GM23338 (cell line): Measurements from ENCODE around the gene SDHAF1. TPM values are rescaled to one million over a fixed set of nuclear protein-coding genes. Genes with fewer than 3 reads are reported as not detected.

ENCODE experiments used
- ATAC-seq: fragments of 200-7000 bp; cut with Tn5 transposase; 3 replicates; pipeline ENCODE4 v1.9.1; 2020
- DNase-seq: peaks from one replicate; pipeline ENCODE4 v3.0.0-alpha.2; 2015; ENCODE audit warnings: low spot score
- H2AFZ ChIP-seq: fragments of 200-600 bp; sonication (generic); 2 replicates; pipeline ENCODE4 v1.8.0; 2016; ENCODE audit warnings: antibody characterized with exemption, mild to moderate bottlenecking, moderate library complexity
- H3F3A ChIP-seq: fragments of 200-600 bp; sonication (generic); replicated peaks from 2 replicates; pipeline ENCODE4 v1.8.0; 2017; ENCODE audit warnings: antibody characterized with exemption, mixed run types, low read depth
- H3K27ac ChIP-seq: fragments of 200-600 bp; sonication (generic); 2 replicates; pipeline ENCODE4 v1.6.1; 2016; ENCODE audit warnings: low read depth
- H3K27me3 ChIP-seq: fragments of 200-600 bp; sonication (generic); 2 replicates; pipeline ENCODE4 v1.8.0; 2016; ENCODE audit warnings: mild to moderate bottlenecking, mixed run types, moderate library complexity; ENCODE audit not compliant: insufficient read depth
- H3K36me3 ChIP-seq: fragments of 200-600 bp; sonication (generic); 2 replicates; pipeline ENCODE4 v1.8.0; 2016; ENCODE audit warnings: mild to moderate bottlenecking; ENCODE audit not compliant: insufficient read depth
- H3K4me1 ChIP-seq: fragments of 200-600 bp; sonication (generic); 2 replicates; pipeline ENCODE4 v1.8.0; 2016; ENCODE audit warnings: mild to moderate bottlenecking, moderate library complexity; ENCODE audit not compliant: insufficient read depth
- H3K4me2 ChIP-seq: fragments of 200-600 bp; sonication (generic); 2 replicates; pipeline ENCODE4 v1.7.1; 2017; ENCODE audit warnings: mixed run types
- H3K4me3 ChIP-seq: fragments of 200-600 bp; sonication (generic); 2 replicates; pipeline ENCODE4 v1.6.1; 2016; ENCODE audit warnings: mixed run types
- H3K79me2 ChIP-seq: fragments of 200-600 bp; sonication (generic); replicated peaks from 2 replicates; pipeline ENCODE4 v1.8.0; 2017; ENCODE audit warnings: mild to moderate bottlenecking; ENCODE audit not compliant: insufficient read depth
- H3K9me2 ChIP-seq: fragments of 200-600 bp; sonication (generic); 2 replicates; pipeline ENCODE4 v1.8.0; 2017; ENCODE audit not compliant: insufficient read depth
- H4K20me1 ChIP-seq: fragments of 200-600 bp; sonication (generic); replicated peaks from 2 replicates; pipeline ENCODE4 v1.8.0; 2017; ENCODE audit warnings: mild to moderate bottlenecking; ENCODE audit not compliant: insufficient read depth
- H3K27ac Mint-ChIP-seq: 2 replicates; pipeline ENCODE4 v1.8.0; 2020; ENCODE audit warnings: inconsistent platforms, mild to moderate bottlenecking, moderate library complexity, mixed read lengths
- H3K27me3 Mint-ChIP-seq: 3 replicates; pipeline ENCODE4 v1.8.0; 2022; ENCODE audit warnings: low read depth, mild to moderate bottlenecking, moderate library complexity, mixed read lengths, inconsistent platforms; ENCODE audit not compliant: insufficient read depth, poor library complexity
- H3K36me3 Mint-ChIP-seq: 3 replicates; pipeline ENCODE4 v1.8.0; 2021; ENCODE audit warnings: low read depth, mild to moderate bottlenecking, inconsistent platforms, moderate library complexity, mixed read lengths
- H3K4me1 Mint-ChIP-seq: 3 replicates; pipeline ENCODE4 v1.8.0; 2020; ENCODE audit warnings: mild to moderate bottlenecking, inconsistent platforms, mixed read lengths
- H3K4me3 Mint-ChIP-seq: 3 replicates; pipeline ENCODE4 v1.8.0; 2021; ENCODE audit warnings: moderate library complexity, mild to moderate bottlenecking, inconsistent platforms, mixed read lengths
- H3K9me3 Mint-ChIP-seq: 3 replicates; pipeline ENCODE4 v1.8.0; 2020; ENCODE audit warnings: moderate library complexity, mild to moderate bottlenecking, inconsistent platforms, mixed read lengths
- CREB1 ChIP-seq: fragments of 250-450 bp; sonication (Bioruptor Pico); IDR thresholded peaks from 2 replicates; pipeline ENCODE4 v1.5.0; 2020; ENCODE audit warnings: low read depth, mild to moderate bottlenecking, moderate library complexity
- ETS1 ChIP-seq: IDR thresholded peaks from 2 replicates; pipeline ENCODE4 v1.6.1; 2016; ENCODE audit warnings: antibody characterized with exemption
- EZH2 ChIP-seq: fragments of 200-600 bp; sonication (generic); IDR thresholded peaks from one replicate; pipeline ENCODE4 v1.8.0; 2017; ENCODE audit warnings: antibody characterized with exemption, mild to moderate bottlenecking, low read depth; ENCODE audit not compliant: unreplicated experiment
- EZH2phosphoT487 ChIP-seq: fragments of 200-600 bp; sonication (generic); IDR thresholded peaks from one replicate; pipeline ENCODE4 v1.8.1; 2018; ENCODE audit warnings: antibody characterized with exemption; ENCODE audit not compliant: unreplicated experiment
- JUNB ChIP-seq: IDR thresholded peaks from one replicate; pipeline ENCODE4 v1.6.1; 2016; ENCODE audit warnings: antibody characterized with exemption; ENCODE audit not compliant: unreplicated experiment
- NANOG ChIP-seq: IDR thresholded peaks from 2 replicates; pipeline ENCODE4 v1.6.1; 2016; ENCODE audit warnings: antibody characterized with exemption, borderline replicate concordance
- POLR2AphosphoS5 ChIP-seq: IDR thresholded peaks from 2 replicates; pipeline ENCODE4 v1.6.1; 2016; ENCODE audit warnings: antibody characterized with exemption, low read depth
- STAT1 ChIP-seq: IDR thresholded peaks from one replicate; pipeline ENCODE4 v1.6.1; 2016; ENCODE audit warnings: antibody characterized with exemption; ENCODE audit not compliant: unreplicated experiment
- ZNF114 ChIP-seq: fragments of 250-450 bp; sonication (Bioruptor Pico); IDR thresholded peaks from 2 replicates; pipeline ENCODE4 v1.5.0; 2020; ENCODE audit warnings: mild to moderate bottlenecking, moderate library complexity
- ZNF331 ChIP-seq: fragments of 250-450 bp; sonication (Bioruptor Pico); IDR thresholded peaks from 2 replicates; pipeline ENCODE4 v1.5.0; 2020; ENCODE audit warnings: low read depth, mild to moderate bottlenecking, moderate library complexity
- polyA plus RNA-seq: library from polyadenylated mRNA; unstranded; fragments of >200 nt; fragmentation: Nextera tagmentation; extraction: Ambion mirVana; gene quantifications from 2 replicates; pipeline ENCODE4 v1.2.1, GENCODE V29; 2016
- total RNA-seq: library from RNA; depleted of rRNA; stranded (reverse); fragments of >200 nt; shearing (Covaris generic); gene quantifications from 2 replicates; pipeline ENCODE4 v1.2.3, GENCODE V29; 2014
- TF ChIP-seq, protein P1 (sequence below), 2 experiments: fragments of 200-600 bp in 1 of 2; sonication (generic) in 1 of 2; conservative IDR thresholded peaks; 2 replicates each; pipeline versions ENCODE4 v1.5.1 to v1.6.1; 2016 to 2017; ENCODE audit warnings: antibody characterized with exemption in 2 of 2, low read depth in 2 of 2, mild to moderate bottlenecking in 2 of 2, moderate library complexity in 1 of 2
- TF ChIP-seq, protein P2 (sequence below): IDR thresholded peaks from one replicate; pipeline ENCODE4 v1.6.1; 2018; ENCODE audit warnings: antibody characterized with exemption; ENCODE audit not compliant: unreplicated experiment
- TF ChIP-seq, protein P3 (sequence below): fragments of 250-450 bp; sonication (Bioruptor Pico); IDR thresholded peaks from 2 replicates; pipeline ENCODE4 v1.5.0; 2020; ENCODE audit warnings: mild to moderate bottlenecking, moderate library complexity

Gene SDHAF1
- total and polyA plus RNA-seq, 2 experiments from 2014 or later = 19.9 to 55.9 TPM

DNA sequence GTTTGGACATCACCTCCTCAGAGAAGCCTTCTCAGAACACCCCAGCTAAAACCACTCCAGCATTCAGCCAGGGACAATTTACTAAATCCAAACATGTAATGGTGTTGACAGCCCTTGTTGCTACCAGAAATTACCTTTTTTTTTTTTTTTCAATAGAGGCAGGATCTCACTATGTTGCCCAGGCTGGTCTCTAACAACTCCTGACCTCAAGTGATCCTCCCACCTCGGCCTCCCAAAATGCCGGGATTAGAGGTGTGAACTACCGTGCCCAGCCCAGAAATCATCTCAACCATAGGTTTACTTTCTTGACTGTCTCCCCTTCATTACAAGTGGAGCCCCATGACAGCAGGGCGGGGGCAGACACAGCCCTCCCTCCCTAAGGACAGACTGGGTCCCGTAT is 28.4 kb downstream of the SDHAF1 start:
- no peaks in the 10 kb centered on the region for H3K4me1 Mint-ChIP-seq
- no peak overlapping the region for H3K27ac Mint-ChIP-seq
- Histone ChIP-seq H3K4me2 (no peak overlapping the region), H3K4me3 (no peak overlapping the region), H3K4me1 (no peaks in the 10 kb centered on the region), H4K20me1 (peaks cover 6% of the 10 kb centered on the region; the same call in 1 of the 2 replicates), H3K27me3 (no peaks in the 10 kb centered on the region), H3K36me3 (no peaks in the 10 kb centered on the region; the same call in 1 of the 2 replicates), H3F3A (no peaks in the 10 kb centered on the region), H3K9me2 (no peaks in the 10 kb centered on the region), H3K27ac (no peak overlapping the region), H2AFZ (no peak overlapping the region), H3K79me2 (no peaks in the 10 kb centered on the region)
- no peak for TF ChIP-seq POLR2AphosphoS5
- TF ChIP-seq, protein P1, sequence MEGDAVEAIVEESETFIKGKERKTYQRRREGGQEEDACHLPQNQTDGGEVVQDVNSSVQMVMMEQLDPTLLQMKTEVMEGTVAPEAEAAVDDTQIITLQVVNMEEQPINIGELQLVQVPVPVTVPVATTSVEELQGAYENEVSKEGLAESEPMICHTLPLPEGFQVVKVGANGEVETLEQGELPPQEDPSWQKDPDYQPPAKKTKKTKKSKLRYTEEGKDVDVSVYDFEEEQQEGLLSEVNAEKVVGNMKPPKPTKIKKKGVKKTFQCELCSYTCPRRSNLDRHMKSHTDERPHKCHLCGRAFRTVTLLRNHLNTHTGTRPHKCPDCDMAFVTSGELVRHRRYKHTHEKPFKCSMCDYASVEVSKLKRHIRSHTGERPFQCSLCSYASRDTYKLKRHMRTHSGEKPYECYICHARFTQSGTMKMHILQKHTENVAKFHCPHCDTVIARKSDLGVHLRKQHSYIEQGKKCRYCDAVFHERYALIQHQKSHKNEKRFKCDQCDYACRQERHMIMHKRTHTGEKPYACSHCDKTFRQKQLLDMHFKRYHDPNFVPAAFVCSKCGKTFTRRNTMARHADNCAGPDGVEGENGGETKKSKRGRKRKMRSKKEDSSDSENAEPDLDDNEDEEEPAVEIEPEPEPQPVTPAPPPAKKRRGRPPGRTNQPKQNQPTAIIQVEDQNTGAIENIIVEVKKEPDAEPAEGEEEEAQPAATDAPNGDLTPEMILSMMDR (conservative IDR thresholded peaks at IDR 0.05; ENCODE audit: low read depth in 2 of 2) = no peak
- no peak for TF ChIP-seq NANOG
- TF ChIP-seq ZNF114 (CRISPR knock-in tag) = no peak
- no peak for TF ChIP-seq STAT1
- TF ChIP-seq, protein P2, sequence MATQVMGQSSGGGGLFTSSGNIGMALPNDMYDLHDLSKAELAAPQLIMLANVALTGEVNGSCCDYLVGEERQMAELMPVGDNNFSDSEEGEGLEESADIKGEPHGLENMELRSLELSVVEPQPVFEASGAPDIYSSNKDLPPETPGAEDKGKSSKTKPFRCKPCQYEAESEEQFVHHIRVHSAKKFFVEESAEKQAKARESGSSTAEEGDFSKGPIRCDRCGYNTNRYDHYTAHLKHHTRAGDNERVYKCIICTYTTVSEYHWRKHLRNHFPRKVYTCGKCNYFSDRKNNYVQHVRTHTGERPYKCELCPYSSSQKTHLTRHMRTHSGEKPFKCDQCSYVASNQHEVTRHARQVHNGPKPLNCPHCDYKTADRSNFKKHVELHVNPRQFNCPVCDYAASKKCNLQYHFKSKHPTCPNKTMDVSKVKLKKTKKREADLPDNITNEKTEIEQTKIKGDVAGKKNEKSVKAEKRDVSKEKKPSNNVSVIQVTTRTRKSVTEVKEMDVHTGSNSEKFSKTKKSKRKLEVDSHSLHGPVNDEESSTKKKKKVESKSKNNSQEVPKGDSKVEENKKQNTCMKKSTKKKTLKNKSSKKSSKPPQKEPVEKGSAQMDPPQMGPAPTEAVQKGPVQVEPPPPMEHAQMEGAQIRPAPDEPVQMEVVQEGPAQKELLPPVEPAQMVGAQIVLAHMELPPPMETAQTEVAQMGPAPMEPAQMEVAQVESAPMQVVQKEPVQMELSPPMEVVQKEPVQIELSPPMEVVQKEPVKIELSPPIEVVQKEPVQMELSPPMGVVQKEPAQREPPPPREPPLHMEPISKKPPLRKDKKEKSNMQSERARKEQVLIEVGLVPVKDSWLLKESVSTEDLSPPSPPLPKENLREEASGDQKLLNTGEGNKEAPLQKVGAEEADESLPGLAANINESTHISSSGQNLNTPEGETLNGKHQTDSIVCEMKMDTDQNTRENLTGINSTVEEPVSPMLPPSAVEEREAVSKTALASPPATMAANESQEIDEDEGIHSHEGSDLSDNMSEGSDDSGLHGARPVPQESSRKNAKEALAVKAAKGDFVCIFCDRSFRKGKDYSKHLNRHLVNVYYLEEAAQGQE = no peak
- TF ChIP-seq ETS1 = no peak
- no peak for TF ChIP-seq CREB1 (CRISPR knock-in tag)
- TF ChIP-seq, protein P3, sequence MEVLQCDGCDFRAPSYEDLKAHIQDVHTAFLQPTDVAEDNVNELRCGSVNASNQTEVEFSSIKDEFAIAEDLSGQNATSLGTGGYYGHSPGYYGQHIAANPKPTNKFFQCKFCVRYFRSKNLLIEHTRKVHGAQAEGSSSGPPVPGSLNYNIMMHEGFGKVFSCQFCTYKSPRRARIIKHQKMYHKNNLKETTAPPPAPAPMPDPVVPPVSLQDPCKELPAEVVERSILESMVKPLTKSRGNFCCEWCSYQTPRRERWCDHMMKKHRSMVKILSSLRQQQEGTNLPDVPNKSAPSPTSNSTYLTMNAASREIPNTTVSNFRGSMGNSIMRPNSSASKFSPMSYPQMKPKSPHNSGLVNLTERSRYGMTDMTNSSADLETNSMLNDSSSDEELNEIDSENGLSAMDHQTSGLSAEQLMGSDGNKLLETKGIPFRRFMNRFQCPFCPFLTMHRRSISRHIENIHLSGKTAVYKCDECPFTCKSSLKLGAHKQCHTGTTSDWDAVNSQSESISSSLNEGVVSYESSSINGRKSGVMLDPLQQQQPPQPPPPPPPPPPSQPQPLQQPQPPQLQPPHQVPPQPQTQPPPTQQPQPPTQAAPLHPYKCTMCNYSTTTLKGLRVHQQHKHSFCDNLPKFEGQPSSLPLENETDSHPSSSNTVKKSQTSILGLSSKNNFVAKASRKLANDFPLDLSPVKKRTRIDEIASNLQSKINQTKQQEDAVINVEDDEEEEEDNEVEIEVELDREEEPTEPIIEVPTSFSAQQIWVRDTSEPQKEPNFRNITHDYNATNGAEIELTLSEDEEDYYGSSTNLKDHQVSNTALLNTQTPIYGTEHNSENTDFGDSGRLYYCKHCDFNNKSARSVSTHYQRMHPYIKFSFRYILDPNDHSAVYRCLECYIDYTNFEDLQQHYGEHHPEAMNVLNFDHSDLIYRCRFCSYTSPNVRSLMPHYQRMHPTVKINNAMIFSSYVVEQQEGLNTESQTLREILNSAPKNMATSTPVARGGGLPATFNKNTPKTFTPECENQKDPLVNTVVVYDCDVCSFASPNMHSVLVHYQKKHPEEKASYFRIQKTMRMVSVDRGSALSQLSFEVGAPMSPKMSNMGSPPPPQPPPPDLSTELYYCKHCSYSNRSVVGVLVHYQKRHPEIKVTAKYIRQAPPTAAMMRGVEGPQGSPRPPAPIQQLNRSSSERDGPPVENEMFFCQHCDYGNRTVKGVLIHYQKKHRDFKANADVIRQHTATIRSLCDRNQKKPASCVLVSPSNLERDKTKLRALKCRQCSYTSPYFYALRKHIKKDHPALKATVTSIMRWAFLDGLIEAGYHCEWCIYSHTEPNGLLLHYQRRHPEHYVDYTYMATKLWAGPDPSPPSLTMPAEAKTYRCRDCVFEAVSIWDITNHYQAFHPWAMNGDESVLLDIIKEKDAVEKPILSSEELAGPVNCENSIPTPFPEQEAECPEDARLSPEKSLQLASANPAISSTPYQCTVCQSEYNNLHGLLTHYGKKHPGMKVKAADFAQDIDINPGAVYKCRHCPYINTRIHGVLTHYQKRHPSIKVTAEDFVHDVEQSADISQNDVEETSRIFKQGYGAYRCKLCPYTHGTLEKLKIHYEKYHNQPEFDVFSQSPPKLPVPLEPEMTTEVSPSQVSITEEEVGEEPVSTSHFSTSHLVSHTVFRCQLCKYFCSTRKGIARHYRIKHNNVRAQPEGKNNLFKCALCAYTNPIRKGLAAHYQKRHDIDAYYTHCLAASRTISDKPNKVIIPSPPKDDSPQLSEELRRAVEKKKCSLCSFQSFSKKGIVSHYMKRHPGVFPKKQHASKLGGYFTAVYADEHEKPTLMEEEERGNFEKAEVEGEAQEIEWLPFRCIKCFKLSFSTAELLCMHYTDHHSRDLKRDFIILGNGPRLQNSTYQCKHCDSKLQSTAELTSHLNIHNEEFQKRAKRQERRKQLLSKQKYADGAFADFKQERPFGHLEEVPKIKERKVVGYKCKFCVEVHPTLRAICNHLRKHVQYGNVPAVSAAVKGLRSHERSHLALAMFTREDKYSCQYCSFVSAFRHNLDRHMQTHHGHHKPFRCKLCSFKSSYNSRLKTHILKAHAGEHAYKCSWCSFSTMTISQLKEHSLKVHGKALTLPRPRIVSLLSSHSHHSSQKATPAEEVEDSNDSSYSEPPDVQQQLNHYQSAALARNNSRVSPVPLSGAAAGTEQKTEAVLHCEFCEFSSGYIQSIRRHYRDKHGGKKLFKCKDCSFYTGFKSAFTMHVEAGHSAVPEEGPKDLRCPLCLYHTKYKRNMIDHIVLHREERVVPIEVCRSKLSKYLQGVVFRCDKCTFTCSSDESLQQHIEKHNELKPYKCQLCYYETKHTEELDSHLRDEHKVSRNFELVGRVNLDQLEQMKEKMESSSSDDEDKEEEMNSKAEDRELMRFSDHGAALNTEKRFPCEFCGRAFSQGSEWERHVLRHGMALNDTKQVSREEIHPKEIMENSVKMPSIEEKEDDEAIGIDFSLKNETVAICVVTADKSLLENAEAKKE (CRISPR knock-in tag) = no peak
- no peak for TF ChIP-seq ZNF331 (CRISPR knock-in tag)
- no peak for TF ChIP-seq EZH2phosphoT487
- no peak for TF ChIP-seq JUNB
- TF ChIP-seq EZH2 = no peak
- H3K4me3 Mint-ChIP-seq = no peak overlapping the region
- ATAC-seq = no peak
- H3K36me3 Mint-ChIP-seq = peaks cover 22% of the 10 kb centered on the region
- no peak for DNase-seq
- H3K27me3 Mint-ChIP-seq = no peaks in the 10 kb centered on the region
- H3K9me3 Mint-ChIP-seq = no peaks in the 10 kb centered on the region
